Islet precursor cell (in vitro differentiated cells): Measurements from ENCODE around the gene C1orf159.
"Not testable (repeated sequence)": the region's sequence is repeated elsewhere in the genome, so short reads cannot be mapped to it uniquely, and the experiment has no call there.

Experiments used
- DNase-seq: peaks from one replicate; pipeline ENCODE4 v3.0.0-alpha.2; 2018

Gene C1orf159

GRCh38 chr1:1063945-1064831 lies 51.7 kb downstream of the C1orf159 start:
- peak; percentile 96 for DNase-seq

DNA sequence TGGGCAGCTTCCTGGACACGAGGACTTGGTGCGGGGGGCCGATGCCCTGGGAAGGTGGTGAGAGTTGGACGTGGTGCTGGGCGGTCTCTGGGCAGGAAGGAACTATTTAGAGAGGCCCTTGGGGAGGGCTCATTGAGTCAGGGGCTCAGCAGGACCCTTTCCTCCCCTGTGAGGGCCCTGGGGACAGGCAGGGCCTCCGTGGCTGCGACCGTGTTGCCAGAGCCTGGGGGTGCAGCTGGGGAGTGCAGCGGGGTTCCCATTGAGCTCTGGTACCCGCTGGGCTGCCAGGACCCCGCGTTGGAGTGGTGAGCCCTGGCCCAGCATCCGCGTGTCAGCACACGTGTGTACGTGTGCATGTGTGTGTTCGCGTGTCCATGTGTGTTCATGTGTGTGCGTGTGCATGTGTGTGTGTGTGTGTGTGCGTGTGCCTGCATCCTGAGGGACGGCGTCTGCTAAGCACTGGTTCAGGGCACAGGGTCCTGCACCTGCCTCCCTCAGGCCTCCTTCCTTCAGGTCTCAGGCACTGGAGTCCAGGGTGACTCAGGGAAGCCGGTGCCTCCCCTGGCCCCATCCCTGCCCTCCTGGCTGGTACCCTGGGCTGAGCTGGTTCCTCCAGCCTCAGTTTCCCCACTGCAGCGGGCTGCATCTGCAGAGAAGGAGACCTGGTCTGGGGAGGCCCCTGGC lies 52.5 kb downstream of the C1orf159 start:
- no peak for DNase-seq

DNA sequence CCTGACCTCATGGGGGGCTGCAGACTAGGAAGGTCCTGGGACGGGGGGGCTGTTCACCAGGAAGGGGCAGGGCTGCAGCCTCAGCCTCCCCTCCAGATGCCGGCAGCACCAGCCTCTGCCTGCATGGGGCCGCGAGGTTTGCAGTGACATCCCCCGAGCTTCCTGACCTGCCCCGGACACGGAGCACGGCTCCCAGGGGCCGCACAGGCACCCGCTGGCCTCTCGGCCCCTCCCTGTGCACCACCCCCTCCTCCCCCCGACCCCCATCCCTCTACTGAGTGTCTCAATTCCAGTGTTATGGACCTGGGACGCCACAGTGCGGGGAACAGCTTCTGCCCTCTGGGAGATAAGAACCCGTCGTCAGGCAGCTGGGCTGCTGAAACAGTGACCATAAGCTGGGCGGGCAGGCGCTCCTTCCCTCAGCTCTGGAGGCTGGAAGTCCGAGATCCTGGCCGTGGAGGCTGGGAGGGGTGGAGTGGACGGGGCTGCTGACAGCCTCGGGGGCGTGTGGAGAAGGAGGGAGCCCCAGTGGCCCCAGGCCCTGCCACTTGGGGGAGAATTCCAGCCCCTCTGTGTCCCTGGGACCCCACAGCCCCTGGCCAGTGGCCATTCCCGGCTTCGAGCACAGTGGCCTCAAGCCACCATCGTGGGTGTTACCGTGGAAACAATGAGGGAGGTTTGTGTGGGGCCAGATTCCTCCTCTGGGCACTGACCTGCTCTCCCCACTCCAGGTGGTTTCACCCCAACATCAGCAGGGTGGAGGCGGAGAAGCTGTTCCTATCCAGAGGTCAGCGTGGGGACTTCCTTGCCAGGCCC lies 53.3 kb downstream of the C1orf159 start:
- no peak for DNase-seq

DNA sequence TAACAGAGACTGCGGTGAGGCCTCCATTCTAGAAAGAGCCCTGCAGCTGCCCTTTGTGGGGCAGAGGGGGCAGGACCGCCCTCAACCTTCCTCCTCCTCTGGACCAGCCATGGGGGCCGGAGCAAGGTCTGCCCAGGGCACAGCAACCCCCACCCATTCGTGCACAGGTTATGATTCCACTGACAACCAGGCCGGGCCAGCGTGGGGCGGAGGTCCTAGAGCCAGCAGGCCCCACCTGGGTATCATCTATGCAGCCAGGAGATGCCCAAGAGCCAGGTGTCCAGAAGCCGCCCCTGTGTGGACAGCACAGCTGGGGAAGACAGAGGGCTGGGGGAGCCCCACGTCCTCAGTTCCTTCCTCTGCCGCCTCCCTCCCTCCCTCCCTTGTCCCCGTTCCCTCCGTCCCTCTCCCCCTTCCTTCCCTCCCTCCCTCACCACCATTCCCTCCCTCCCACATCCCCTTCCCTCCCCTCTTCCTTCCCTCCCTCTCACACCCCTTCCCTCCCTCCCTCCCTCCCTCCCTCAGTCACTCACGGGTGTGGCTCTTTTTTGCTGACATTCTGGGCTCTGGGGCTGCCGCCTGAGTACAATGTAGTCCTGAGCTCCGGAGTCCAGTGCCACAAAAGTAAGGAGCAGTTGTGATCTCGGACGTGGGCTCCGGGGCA lies 54.1 kb downstream of the C1orf159 start:
- no peak for DNase-seq

DNA sequence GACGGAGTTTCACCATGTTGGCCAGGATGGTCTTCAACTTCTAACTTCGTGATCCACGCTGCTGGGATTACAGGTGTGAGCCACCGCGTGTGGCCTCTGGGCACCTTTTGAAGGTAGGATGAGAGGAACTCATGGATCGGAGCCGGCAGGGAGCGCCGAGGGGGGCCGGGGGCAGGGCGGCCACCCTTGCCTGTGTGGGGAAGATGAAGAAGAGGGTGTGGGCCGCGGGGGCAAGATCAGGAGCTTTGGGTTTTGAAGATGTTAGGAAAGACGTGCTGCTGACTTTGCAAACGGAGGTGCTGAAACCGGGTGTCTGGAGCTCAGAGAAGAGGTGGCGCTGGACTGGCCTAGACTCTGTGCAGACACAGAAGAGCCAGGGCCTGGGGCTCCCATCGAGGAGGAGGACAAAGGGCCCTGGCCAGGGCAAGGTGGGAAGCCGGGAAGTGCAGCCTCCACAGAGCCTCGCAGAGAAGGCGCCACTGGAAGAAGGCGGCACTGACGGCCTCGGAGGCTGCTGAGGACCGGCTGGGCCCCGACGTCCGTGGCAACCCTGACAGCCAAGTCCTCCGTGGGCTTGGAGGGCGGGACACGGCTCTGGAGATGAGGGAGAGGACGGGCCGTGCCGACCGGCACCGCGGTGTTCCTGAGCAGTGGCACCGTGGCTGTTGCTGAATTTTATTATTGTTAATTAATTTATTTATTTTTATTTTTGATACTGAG lies 55.4 kb downstream of the C1orf159 start:
- no peak for DNase-seq

GRCh38 chr1:1059494-1060280 lies 56.2 kb downstream of the C1orf159 start:
- DNase-seq, result peak; percentile 89

- no peak for DNase-seq
These were observed 56.9 kb downstream of the C1orf159 start for GRCh38 chr1:1058921-1059493.

DNA sequence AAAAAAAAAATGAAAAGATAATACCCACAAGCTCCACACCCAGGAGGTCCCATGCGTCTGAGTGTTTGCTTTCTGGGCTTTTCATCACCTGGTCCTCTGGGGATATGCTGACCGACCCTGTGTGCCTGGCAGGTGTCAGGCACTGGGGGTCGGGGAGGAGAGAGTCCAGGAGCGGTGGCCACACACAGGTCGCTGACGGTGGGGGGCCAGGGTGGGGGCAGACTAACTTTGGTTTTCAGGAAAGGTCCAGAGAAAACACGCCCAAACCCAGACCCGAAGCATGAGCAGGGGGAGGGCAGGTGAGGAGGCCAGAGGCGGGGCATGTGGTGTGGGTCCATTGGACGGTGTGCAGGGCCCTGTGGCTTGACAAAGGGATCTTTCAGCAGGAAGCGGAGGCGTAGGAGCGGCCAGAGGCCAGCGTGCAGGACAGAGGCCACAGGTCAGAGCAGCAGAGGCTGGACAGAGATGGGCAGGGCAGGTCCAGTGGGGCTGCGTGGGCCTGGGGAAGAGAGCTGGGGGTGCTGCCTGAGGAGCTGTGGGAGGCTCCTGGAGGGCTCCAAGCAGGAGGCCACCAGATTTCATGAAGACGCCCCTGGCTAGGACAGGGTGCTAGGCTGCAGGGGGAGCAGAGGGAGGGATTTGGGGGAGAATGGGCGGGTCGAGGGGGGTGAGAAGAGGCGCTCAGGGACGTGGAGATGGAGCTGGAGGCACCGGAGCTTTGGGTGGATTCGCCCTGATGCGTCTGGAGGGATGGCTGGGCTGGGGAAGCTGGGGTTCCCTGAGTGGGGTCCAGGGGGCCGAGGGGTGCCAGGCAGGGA lies 57.6 kb downstream of the C1orf159 start:
- peak; percentile 80 for DNase-seq

DNA sequence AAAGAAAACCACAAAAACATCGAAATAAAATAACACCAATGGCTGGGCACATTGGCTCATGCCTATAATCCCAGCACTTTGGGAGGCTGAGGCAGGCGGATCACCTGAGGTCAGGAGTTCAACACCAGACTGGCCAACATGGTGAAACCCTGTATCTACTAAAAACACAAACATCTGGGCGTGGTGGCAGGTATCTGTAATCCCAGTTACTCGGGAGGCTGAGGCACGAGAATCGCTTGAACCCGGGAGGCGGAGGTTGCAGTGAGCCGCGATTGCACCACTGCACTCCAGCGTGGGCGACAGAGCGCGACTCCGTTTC lies 58.2 kb downstream of the C1orf159 start:
- DNase-seq, result not testable (repeated sequence)

GRCh38 chr1:1055841-1056736 lies 59.8 kb downstream of the C1orf159 start:
- DNase-seq, result no peak

GRCh38 chr1:1054971-1055370 lies 60.9 kb downstream of the C1orf159 start:
- DNase-seq, result no peak

DNA sequence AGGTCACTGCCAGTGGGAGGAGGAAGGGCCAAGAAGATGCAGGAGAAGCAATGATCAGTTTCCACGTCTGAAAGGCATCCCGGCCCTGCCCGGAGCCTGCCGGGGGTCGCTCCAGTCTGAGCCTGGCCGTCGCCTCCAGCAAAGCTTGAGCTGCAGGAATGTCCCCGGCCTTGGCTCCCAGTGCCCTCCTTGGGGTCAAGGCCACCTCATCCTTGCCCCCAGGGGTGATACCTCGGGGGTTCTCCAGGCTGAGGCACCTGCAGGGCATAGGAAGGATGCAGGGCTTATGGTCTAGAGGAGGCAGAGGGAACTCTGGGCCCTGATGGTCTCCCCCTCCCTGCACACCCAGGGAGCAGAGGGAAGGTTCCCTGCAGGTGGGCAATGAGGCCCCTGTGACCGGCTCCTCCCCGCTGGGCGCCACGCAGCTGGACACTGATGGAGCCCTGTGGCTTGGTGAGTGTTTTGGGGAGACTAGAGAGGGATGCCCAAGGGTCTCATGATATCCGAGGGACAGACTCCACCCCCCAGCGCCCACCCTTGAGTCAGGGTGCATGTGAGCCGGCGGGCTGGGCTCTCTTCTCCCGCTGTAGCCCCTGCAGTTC lies 61.7 kb downstream of the C1orf159 start:
- no peak for DNase-seq

DNA sequence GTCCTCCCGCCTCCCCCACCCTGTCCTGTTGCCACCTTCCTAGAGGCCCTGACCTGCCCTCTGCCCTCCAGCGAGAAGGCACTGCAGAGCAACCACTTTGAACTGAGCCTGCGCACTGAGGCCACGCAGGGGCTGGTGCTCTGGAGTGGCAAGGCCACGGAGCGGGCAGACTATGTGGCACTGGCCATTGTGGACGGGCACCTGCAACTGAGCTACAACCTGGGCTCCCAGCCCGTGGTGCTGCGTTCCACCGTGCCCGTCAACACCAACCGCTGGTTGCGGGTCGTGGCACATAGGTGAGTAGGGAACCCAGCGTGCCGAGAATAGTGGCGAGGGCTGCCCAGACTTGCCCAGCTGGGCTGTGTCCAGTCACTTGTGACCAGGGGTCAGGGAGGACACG lies 62.2 kb downstream of the C1orf159 start:
- DNase-seq, result no peak

DNA sequence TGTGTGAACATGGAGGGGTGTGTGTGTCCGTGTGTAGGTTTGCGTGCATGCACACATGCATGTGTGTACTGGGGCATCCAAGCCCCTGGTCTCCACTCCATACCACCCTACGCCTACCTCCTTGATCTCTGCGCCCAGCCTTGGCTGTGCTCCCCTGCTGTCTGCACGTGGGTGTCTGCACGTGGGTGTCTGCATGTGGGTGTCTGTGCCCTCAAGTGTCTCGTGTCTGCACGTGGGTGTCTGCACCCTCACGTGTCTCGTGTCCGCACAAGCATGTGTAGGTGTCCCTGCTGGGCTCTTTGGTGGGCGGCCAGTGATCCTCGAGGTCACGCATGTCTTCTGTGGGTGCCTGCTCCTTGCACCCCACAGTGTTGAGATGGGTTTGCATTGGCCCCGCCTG lies 62.9 kb downstream of the C1orf159 start:
- no peak for DNase-seq

DNA sequence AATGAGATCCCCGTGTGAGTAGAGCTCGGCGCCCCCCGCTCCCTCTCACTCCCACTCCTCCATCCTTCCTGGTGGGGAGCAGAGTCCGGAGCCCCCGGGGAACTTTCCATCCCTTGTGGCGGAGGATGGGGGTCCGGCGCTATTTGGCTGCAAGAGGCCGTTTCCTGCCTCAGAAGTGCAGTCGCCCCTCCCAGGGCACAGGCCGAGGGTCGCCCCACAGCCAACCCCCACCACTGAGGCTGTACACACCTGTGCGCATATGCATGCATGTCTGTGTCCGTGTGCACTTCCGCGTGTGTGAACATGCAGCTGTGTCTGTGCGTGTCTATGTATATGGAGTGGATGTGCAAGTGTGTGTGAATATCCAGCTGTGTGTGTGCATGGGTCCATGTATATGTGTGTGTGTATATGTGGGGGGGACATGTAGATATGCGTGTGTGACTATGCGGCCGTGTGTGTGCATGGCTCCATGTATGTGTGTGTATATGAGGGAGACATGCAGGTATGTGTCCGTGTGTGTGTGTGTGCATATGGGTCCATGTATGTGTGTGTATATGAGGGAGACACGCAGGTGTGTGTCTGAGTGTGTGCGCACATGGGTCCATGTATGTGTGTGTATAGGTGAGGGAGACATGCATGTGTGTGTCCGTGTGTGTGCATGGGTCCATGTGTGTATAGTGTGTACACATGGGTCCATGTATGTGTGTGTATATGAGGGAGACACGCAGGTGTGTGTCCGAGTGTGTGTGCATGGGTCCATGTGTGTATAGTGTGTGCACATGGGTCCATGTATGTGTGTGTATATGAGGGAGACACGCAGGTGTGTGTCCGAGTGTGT lies 63.7 kb downstream of the C1orf159 start:
- no peak for DNase-seq

- DNase-seq, result no peak
These were observed 64.6 kb downstream of the C1orf159 start for GRCh38 chr1:1051127-1051810.

- no peak for DNase-seq
These were observed 65.3 kb downstream of the C1orf159 start for GRCh38 chr1:1050577-1051052.
